Measurements from ENCODE around the gene TNRC6B.
"Not testable (repeated sequence)": the region's sequence is repeated elsewhere in the genome, so short reads cannot be mapped to it uniquely, and the experiment has no call there.

Gene TNRC6B

GRCh38 chr22:40183603-40184002, 5.9 kb downstream of the TNRC6B start:
- DNase-seq, result not testable (repeated sequence)

- no peak for DNase-seq
Measured at GRCh38 chr22:40187389-40187788, 9.7 kb downstream of the TNRC6B start.

- no peak for DNase-seq
Measured at GRCh38 chr22:40189997-40190396, 12.3 kb downstream of the TNRC6B start.

GRCh38 chr22:40190501-40190900, 12.8 kb downstream of the TNRC6B start:
- no peak for DNase-seq

GRCh38 chr22:40193429-40194421, 16.0 kb downstream of the TNRC6B start:
- no peak for DNase-seq

GRCh38 chr22:40194656-40195055, 16.9 kb downstream of the TNRC6B start:
- DNase-seq, result no peak

GRCh38 chr22:40196628-40197360, 19.1 kb downstream of the TNRC6B start:
- no peak for DNase-seq

GRCh38 chr22:40197421-40197820, 19.7 kb downstream of the TNRC6B start:
- DNase-seq, result not testable (repeated sequence)

- no peak for DNase-seq
Measured at GRCh38 chr22:40198733-40199132, 21.0 kb downstream of the TNRC6B start.

- DNase-seq, result no peak
Measured at GRCh38 chr22:40199223-40199622, 21.5 kb downstream of the TNRC6B start.

GRCh38 chr22:40199852-40200251, 22.1 kb downstream of the TNRC6B start:
- no peak for DNase-seq

GRCh38 chr22:40200795-40201530, 23.2 kb downstream of the TNRC6B start:
- DNase-seq, result no peak

- DNase-seq, result no peak
Measured at GRCh38 chr22:40202225-40202944, 24.7 kb downstream of the TNRC6B start.

GRCh38 chr22:40203572-40203971, 25.8 kb downstream of the TNRC6B start:
- peak; percentile 33 for DNase-seq

- no peak for DNase-seq
Measured at GRCh38 chr22:40204321-40205116, 26.8 kb downstream of the TNRC6B start.

GRCh38 chr22:40206561-40206960, 28.8 kb downstream of the TNRC6B start:
- DNase-seq, result no peak

- DNase-seq, result no peak
Measured at GRCh38 chr22:40210818-40211217, 33.1 kb downstream of the TNRC6B start.

GRCh38 chr22:40211476-40212054, 33.8 kb downstream of the TNRC6B start:
- DNase-seq, result no peak

GRCh38 chr22:40212121-40212520, 34.4 kb downstream of the TNRC6B start:
- no peak for DNase-seq

GRCh38 chr22:40213478-40213877, 35.8 kb downstream of the TNRC6B start:
- no peak for DNase-seq

- DNase-seq, result peak; percentile 38
Measured at GRCh38 chr22:40215266-40215665, 37.5 kb downstream of the TNRC6B start.
